Stimulated activated CD8-positive, alpha-beta memory T cell treated with anti-CD3 and anti-CD28 coated beads, Interleukin-7, amount 100 ng/mL, for 24 hours (primary cell): ENCODE results near the gene COG5.
"Not testable (repeated sequence)": the region's sequence is repeated elsewhere in the genome, so short reads cannot be mapped to it uniquely, and the experiment has no call there.

Source experiments
- DNase-seq: peaks from one replicate; pipeline ENCODE4 v3.0.0-alpha.2; 2020; ENCODE audit warnings: low read depth

Gene COG5

DNA sequence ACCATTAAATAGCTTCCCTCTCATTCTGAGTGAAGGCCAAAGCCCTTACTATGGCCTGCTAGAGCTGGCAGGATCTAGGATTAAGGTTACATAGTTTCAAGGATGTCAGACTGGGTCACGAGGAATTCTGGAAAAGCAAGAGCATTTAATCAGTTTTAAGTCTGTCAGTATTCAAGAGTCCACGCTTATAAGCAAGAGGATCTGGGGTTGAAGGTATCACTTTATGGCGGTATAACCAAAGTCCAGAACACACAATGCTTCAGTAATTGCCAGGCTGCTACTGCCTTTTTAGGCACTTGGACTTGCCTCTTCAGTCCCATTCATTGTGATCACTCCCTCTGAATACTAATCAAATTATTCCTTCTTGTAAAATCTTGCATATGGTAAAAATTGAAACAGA lies 293.9 kb downstream of the COG5 start:
- no peak for DNase-seq

DNA sequence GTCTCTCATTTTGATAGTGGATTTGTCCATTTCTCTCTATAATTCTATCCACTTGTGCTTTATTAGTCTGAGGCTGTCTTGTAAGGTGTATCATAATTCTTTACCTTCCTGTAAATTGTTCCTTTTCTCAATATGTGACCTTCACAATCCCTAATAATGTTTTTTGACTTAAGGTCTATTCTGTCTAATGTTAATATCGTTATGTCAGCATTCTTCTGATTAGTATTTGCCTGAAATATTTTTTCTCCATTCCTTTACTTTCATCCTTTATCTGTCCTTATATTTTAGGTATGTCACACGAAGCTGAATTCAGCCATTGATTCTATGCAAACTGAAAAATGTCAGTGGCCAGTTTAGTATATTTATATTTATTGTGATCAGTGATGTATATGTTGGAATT lies 295.1 kb downstream of the COG5 start:
- no peak for DNase-seq

DNA sequence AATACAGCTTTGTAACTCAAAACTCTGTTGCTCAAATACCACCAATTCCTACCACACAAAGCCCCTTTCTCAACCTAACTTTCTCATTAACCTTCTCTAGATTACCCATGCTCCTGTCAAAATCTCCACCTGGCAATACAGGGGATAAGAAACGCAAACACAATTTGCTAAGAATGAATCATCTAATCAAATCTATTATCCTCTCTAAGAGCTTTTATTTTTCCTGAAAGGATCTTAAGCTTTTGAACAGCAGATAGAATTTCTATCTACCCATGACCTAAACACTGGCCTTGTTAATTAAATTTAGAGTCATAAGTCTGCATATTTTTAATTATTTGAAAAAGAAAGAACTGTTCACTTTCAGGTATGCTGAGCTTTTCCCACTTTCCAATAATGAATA lies 296.6 kb downstream of the COG5 start:
- DNase-seq: no peak

DNA sequence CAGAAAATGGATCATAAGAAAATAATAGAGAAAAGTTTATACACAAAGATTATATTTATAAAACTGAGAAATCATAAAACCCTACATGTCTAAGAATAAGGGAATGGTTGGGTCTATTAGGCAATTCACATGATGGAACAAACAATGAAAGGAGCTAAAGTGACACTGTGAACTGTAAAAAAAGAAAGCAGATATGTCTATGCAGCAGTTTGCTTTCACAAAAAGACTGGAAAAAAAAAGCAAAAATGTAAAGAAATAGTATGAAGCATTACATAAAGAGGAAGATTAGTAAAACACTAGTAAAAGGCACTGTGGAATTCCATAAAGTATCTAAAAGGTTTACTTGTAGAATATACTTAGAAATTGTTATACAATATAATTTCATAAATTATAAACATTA lies 299.0 kb downstream of the COG5 start:
- DNase-seq: no peak

DNA sequence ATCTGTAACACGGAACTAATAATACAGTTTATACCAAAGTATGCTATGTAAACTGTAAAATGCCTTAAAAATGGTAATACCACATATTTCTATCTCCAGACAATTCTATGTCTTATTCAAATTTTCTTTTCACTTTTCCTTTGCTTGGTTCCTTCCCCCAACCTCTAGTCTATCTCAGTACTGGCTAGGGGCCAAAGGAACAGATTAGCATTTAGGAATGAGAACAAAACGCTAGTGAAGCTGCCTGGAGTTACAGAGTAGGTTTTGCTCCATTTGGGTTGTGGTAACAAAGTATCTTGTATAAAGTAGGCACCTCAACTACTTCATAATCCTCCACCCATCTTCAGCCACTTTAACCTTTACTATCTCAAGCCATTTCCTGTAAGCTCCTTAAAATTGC lies 300.9 kb downstream of the COG5 start:
- DNase-seq: no peak

DNA sequence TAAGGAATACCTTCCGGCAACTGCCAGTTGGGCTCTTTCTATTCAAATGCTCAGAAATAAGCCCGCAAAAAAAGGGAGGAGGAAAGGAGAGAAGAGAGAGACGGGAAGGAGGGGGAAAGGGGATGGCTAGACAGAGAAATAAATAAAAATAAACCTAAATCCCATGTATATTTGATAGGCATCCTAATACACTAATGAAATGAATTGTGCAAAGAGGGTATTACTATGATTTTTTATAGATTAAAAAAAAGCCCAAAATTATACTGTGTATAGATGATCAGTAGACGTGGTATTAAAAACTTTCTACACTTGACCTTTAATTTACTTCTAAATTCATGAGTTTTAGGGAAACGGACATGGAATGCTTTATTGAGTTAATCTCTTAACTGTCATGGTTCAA lies 305.0 kb downstream of the COG5 start:
- no peak for DNase-seq

DNA sequence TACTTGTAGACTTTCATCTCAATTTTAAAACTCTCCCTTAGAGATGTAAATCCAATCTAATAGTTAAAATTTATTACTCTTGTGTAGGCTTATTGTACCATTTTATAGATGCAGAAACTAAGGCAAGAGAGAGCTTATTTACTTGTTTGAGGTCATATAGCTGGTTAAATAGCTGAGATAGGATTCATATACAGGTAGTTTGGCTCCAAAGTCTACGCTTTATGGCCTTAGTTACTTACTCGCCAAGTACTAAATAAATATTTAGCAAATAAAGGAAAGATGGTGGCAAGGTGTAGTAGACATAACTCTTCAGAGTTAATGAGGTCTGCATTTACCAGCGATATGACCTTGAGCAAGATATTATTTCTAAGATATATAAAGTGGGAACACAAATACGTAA lies 308.1 kb downstream of the COG5 start:
- DNase-seq: no peak

- no peak for DNase-seq
Observed at GRCh38 chr7:107254398-107254985, 309.2 kb downstream of the COG5 start.

- DNase-seq: no peak
Observed at GRCh38 chr7:107253599-107253998, 310.1 kb downstream of the COG5 start.

DNA sequence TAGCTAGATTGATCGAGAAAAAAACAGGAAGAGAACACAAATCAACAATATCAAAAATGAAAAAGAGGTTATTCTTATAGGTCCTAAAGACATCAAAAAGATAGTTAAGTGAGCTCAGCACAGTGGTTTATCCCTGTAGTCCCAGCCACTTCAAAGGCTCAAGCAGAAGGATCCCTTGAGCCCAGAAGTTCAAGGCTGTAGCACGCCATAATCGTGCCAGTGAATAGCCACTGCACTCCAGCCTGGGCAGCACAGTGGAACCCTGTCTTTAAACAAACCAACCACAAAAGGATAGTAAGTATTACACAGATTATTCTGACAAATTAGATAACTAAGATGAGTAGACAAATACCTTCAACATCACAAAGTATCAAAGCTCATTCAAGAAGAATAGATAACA lies 311.8 kb downstream of the COG5 start:
- DNase-seq: no peak

DNA sequence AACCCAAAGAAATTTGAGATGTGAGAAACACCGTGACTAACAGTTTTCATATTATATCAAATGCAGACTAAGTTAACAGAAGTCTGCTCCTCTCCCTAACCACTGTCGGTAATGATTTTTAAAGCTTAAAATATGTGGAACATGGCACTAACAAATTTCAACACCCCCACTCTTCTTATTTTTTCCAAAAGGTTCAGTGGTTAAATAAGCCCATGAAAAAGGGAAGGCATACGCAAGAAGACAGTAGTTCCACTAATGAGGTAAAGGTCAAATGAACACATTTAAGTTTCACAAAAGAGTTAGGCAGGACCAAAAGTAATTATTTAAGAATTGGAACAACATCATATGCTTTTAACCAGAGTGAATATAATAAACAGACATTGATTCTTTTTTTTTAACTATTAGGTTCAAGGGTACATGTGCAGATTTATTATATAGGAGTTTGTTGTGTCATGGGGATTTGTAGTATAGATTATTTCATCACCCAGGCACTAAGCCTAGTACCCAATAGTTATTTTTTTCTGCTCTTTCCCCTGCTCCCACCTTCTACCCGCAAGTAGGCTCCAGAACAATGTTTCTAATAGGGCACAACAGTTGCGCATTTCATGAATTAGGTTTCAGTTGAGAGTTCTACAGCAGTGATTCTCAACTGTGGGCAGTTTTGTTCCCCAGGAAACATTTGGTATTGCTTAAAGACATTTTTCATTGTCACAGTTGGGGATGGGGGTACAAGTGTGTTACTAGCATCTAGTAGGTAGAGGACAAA lies 315.0 kb downstream of the COG5 start:
- DNase-seq: no peak

DNA sequence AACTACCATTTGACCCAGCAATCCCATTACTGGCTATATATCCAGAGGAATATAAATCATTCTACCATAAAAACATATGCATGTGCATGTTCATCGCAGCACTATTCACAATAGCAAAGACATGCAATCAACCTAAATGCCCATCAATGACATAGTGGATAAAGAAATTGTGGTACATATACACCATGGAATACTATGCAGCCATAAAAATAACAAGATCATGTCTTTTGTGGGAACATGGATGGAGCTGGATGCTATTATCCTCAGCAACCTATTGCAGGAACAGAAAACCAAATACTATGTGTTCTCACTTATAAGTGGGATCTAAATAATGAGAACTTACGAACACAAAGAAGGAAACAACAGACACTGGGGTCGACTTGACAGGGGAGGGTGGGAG lies 316.9 kb downstream of the COG5 start:
- DNase-seq: not testable (repeated sequence)

GRCh38 chr7:107244613-107245012 lies 319.1 kb downstream of the COG5 start:
- no peak for DNase-seq

DNA sequence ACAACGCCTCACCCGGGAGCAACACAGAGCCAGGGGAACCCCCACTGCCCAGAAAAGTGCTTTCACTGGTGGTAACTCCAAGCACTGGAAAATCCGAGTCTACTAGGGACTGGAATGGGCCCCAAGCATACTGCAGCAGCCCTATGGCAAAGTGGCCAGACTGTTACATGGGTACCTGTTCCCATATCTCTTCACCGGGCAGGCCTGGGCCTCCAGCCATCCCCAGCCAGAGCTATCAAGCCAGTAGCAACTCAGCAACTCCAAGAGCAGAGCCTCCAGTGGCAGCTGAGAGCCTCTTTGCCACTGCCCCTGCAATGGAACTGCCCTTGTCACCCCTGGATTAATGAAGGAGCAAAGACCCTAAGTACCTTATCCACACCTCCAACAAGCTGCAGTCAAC lies 321.5 kb downstream of the COG5 start:
- no peak for DNase-seq

DNA sequence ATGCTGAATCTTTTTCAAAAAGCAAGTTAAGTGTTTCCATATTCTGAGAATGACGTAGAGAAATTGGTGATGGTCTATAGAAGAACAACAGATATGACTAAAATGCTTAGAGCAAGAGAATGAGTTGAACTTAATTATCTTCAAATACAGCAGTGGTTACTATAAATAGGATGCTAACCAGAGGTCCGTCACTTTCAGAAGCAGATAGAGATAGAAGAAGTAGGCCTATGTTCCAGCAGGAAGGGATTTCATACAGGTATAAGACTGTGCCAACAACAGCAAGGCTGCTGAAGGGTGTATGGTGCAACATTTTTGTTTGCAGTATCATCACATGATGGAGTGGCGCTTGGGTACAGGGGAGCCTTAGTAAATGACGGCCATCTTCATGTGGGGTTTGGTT lies 326.3 kb downstream of the COG5 start:
- DNase-seq: no peak

GRCh38 chr7:107236862-107237261 lies 326.9 kb downstream of the COG5 start:
- DNase-seq: no peak

DNA sequence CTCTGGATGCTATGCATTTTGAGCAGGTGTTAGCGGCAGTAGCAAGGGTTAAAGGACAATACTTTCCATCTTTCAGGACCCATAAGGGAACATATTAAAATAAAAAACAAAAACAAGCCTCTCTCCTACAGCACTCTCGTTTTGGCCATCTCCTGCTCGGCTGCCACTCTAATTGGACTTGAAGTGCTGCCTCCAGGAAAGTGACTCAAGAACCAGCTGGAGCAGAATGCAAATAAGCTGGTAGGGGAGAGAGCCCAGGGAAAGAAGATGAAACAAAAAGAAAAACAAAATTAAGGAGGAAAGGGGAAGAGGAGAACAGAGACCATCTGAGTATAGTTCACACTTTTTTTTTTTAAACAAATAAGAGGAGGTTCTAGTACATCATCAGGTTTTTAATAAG lies 329.3 kb downstream of the COG5 start:
- no peak for DNase-seq

DNA sequence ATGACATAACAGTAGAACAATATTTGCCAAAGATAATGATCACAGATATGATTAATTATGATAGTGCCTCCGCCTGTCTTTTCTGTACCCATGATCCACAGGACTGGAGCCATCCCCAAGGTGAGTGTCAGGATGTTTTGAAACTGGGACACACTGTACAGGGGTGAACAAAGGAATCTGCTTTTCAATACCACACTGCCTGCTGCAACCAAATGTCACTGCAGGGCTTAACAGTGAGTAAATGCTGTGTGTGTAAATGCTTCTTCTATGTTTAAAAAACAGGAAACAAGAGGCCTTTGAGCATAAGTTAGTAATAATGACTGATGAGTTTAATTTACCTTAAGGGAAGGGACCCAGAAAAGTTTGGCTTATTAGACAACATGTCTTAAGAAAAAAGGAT lies 329.7 kb downstream of the COG5 start:
- DNase-seq: no peak

DNA sequence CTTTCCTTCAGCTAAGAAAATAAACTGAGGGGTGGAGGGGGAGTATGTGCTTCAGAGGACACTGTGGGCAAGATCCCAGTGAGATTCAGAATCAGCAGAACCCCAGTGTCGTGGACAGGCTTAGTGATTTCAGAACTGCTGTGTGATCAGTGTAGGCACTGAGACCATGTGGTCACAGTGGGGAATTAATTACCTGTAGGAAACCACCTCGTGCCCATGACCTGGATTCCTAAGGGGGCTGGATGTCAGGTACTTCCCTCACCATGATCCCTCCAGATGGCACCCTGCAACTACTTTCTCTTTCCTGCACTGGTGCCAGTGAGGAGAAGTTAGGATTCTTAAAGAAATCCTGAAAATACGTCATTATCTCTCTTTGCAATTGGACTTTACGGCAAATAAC lies 330.5 kb downstream of the COG5 start:
- no peak for DNase-seq

DNA sequence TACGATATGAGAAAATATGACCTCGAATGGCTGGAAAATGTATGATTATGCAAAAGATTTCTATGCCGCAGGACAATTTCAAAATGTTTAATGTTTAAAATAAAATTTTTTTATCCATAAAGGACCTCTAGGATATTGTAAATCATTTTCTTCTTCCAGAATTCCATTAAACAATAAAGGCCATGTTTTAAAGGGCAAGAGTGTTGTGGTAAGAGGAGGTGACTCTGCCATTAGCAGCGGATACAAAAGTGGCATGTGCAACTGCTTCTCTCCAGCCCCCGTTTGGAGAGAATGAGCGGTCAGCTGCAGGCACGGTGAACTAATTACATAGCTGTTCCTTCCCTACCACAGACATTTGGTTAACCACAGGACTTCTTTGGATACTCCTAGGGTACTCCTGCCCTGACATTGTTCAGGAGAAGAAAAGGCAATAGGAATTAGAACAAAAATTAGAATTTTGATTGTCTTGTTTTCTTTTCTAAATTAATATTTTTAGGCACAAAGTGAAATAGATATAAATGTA lies 331.1 kb downstream of the COG5 start:
- DNase-seq: no peak

DNA sequence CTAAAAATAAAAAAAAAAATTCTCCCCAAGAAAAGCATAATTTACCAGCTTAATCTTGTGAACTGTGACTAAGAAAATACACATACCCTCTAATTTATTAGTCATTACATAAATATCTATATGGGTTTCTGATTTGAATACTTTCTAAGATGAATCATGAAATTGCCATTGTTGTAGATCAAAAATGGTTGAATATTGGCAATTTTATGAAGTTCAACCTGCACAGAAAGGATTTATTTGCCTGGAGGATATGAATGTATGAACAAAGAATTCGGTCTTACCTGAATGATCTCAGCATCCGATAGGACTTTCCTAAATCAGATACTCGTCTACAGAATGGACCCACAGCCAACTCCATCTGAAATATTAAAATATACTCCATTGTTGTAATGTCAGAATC lies 333.4 kb downstream of the COG5 start:
- no peak for DNase-seq

- DNase-seq: no peak
Observed at GRCh38 chr7:107228291-107228690, 335.4 kb downstream of the COG5 start.

- DNase-seq: no peak
Observed at GRCh38 chr7:107224374-107225223, 339.1 kb downstream of the COG5 start.
